ENCODE results near the gene NME4. TPM values are rescaled to one million over a fixed set of nuclear protein-coding genes. Genes with fewer than 3 reads are reported as not detected.
"Not testable (repeated sequence)": the region's sequence is repeated elsewhere in the genome, so short reads cannot be mapped to it uniquely, and the experiment has no call there.

Gene NME4
- total RNA-seq, 4 donors from 2014 or later: 31.7 to 65.0 (median 59.7) TPM

GRCh38 chr16:360698-361336 lies 36.2 kb upstream of the NME4 start:
- no peak for DNase-seq
- H3K9me3 ChIP-seq: no peaks in the 10 kb centered on the region
- no peak overlapping the region for H3K4me3 ChIP-seq (replicated peaks in 1 of 3)
- intact Hi-C loops (cut with DNase I): no loop called here
- WGBS, 2 donors: 92 to 96% methylated on average over 42 to 47 of the region's 47 CpGs
- H3K36me3 ChIP-seq: no peaks in the 10 kb centered on the region
- TF ChIP-seq, protein P1, sequence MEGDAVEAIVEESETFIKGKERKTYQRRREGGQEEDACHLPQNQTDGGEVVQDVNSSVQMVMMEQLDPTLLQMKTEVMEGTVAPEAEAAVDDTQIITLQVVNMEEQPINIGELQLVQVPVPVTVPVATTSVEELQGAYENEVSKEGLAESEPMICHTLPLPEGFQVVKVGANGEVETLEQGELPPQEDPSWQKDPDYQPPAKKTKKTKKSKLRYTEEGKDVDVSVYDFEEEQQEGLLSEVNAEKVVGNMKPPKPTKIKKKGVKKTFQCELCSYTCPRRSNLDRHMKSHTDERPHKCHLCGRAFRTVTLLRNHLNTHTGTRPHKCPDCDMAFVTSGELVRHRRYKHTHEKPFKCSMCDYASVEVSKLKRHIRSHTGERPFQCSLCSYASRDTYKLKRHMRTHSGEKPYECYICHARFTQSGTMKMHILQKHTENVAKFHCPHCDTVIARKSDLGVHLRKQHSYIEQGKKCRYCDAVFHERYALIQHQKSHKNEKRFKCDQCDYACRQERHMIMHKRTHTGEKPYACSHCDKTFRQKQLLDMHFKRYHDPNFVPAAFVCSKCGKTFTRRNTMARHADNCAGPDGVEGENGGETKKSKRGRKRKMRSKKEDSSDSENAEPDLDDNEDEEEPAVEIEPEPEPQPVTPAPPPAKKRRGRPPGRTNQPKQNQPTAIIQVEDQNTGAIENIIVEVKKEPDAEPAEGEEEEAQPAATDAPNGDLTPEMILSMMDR (IDR thresholded peaks at IDR 0.05): no peak
- no peak for TF ChIP-seq POLR2A (IDR thresholded peaks at IDR 0.05)
- no peaks in the 10 kb centered on the region for H3K27me3 ChIP-seq
- H3K4me1 ChIP-seq: no peaks in the 10 kb centered on the region
- no peak overlapping the region for H3K27ac ChIP-seq

- H3K36me3 ChIP-seq: peaks cover under 1 to 1% of the 10 kb centered on the region in 2 donors
- no peak for DNase-seq
- H3K27me3 ChIP-seq: no peaks in the 10 kb centered on the region
- 91% methylated on average over 14 to 30 of the region's 30 CpGs for WGBS, 2 donors
- H3K4me3 ChIP-seq (replicated peaks in 1 of 3): no peak overlapping the region
- H3K27ac ChIP-seq: no peak overlapping the region
- H3K9me3 ChIP-seq: no peaks in the 10 kb centered on the region
- TF ChIP-seq, protein P1 (IDR thresholded peaks at IDR 0.05): no peak
- no peak for TF ChIP-seq POLR2A (IDR thresholded peaks at IDR 0.05)
- no peaks in the 10 kb centered on the region for H3K4me1 ChIP-seq
- intact Hi-C loops (cut with DNase I): no loop called here
Observed at GRCh38 chr16:361341-361871, 35.6 kb upstream of the NME4 start.

DNA sequence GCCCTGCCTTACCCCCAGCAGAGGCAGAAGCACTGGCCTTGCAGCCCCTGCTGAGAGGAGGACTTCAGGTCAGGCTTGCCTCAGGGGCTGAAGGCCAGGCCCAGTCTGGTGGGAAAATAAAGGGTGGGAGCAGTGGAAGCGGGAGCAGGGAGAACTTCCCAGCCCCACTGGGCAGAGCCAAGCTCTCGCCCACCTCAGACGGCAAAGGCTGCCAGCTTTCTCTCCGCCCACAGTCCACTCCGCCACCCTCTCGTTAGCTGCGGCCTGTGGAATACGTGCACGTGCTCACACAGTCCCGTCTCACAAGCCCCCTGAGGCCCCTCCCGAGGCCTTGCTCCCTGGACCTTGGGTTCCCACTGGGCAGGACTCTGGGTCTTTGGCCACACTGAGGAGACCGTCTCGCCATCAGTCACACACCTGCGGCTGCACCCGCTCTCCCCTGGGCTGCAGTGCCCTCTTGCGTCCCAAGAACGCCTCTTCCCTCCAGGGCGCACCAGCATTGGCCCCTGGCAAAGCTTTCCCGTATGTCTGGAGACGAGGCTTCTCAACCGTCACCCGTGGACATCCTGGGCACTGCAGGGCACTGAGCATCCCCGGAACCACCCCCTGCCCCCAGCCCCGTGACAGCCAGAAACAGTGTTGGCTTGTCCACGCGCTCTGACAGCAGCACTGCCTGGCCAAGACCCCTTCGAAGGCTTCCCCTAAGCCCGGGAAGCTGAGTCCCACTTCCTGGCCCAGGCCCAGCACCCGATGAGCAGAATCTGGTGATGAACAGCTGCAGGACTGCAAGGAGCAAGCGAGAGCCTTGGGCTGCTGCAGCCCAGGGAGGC lies 34.9 kb upstream of the NME4 start:
- 27 to 34% methylated on average over 11 to 15 of the region's 30 CpGs for WGBS, 2 donors
- no peaks in the 10 kb centered on the region for H3K9me3 ChIP-seq
- no peak overlapping the region for H3K27ac ChIP-seq
- H3K36me3 ChIP-seq: peaks cover 7 to 8% of the 10 kb centered on the region in 2 donors
- no peak for TF ChIP-seq POLR2A (IDR thresholded peaks at IDR 0.05)
- TF ChIP-seq, protein P1 (IDR thresholded peaks at IDR 0.05): peak in 5 of 6 experiments; percentile 68 to 91 (median 74)
- intact Hi-C loops (cut with DNase I): no loop called here
- H3K27me3 ChIP-seq: no peaks in the 10 kb centered on the region
- H3K4me1 ChIP-seq: no peaks in the 10 kb centered on the region
- peak; percentile 79 to 83 for DNase-seq
- H3K4me3 ChIP-seq (replicated peaks in 1 of 3): no peak overlapping the region

DNA sequence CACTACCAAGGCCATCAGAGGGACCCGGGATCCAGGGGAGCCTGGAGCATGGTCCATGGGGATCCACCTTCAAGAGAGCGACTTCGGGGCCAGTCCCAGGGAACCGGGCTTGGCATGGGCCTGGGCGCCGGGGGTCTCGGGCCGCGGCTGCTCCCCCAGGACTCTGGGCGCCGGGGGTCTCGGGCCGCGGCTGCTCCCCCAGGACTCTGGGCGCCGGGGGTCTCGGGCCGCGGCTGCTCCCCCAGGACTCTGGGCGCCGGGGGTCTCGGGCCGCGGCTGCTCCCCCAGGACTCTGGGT lies 34.3 kb upstream of the NME4 start:
- H3K4me3 ChIP-seq (replicated peaks in 1 of 3); DNase-seq; H3K27ac ChIP-seq; H3K27me3 ChIP-seq; H3K4me1 ChIP-seq; H3K9me3 ChIP-seq; intact Hi-C loops (cut with DNase I): not testable (repeated sequence)
- peaks cover 11 to 13% of the 10 kb centered on the region in 2 donors for H3K36me3 ChIP-seq
- WGBS, 2 donors: no CpG with 5 or more reads among the region's 24 CpGs

GRCh38 chr16:363110-363765 lies 33.8 kb upstream of the NME4 start:
- no peak for DNase-seq
- WGBS, 2 donors: 62 to 64% methylated on average over 12 of the region's 20 CpGs
- Histone ChIP-seq H3K9me3 (no peaks in the 10 kb centered on the region), H3K4me1 (no peaks in the 10 kb centered on the region), H3K4me3 (replicated peaks in 1 of 3) (no peak overlapping the region), H3K36me3 (peaks cover 17 to 19% of the 10 kb centered on the region in 2 donors), H3K27me3 (no peaks in the 10 kb centered on the region), H3K27ac (no peak overlapping the region)
- intact Hi-C loops (cut with DNase I): no loop called here
- no peak for TF ChIP-seq POLR2A (IDR thresholded peaks at IDR 0.05)
- TF ChIP-seq, protein P1 (IDR thresholded peaks at IDR 0.05): no peak

Data from thyroid gland (tissue), 4 donors.